GM10847 (cell line): Measurements from ENCODE around the gene VPS36.

Source experiments
- POLR2A ChIP-seq: IDR thresholded peaks from 2 replicates; pipeline ENCODE4 v1.6.1; 2011; ENCODE audit not compliant: insufficient read length; ENCODE audit errors: extremely low read depth

The VPS36 gene, protein sequence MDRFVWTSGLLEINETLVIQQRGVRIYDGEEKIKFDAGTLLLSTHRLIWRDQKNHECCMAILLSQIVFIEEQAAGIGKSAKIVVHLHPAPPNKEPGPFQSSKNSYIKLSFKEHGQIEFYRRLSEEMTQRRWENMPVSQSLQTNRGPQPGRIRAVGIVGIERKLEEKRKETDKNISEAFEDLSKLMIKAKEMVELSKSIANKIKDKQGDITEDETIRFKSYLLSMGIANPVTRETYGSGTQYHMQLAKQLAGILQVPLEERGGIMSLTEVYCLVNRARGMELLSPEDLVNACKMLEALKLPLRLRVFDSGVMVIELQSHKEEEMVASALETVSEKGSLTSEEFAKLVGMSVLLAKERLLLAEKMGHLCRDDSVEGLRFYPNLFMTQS

DNA sequence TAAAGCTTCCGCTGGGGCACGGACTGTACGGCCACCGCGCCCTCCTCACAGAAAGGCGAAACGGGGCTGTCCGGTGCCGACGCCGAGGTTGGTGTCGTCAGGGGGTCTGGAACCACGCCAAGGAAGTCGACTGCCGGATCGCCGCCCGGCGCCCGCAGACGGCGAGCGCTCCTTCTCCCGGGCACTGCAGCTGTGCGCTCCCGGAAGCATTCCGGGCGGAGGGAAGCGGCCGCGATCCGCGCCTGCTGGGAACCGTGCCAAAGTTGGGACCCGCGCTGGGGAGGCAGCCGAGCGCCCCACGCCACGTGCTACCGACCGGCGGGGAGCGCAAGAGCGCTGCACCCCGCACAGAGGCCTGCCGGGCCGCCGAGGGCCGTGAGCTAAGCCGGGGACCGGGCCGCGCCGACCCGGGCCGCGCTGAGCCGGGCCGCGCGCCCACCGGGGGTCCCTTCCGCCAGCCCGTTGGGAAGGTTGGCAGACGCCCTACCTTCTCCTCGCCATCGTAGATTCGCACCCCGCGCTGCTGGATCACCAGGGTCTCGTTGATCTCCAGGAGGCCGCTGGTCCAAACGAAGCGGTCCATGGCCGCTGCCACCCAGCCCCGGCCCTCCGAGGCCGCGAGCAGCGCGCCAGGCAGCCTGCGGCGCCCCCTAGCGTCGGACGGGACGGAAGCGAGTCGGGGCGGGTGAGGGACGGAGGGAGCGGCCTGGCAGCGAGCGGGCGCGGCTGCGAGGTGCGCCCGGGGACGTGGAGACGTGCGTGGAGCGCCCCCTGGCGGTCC, at the start of gene VPS36:
Gene VPS36, minus strand, starts transcription at position 623 of the 781 bp plus-strand sequence. Its CDS starts 40 bp downstream, at position 583.
- TF ChIP-seq POLR2A: peak; percentile 84

DNA sequence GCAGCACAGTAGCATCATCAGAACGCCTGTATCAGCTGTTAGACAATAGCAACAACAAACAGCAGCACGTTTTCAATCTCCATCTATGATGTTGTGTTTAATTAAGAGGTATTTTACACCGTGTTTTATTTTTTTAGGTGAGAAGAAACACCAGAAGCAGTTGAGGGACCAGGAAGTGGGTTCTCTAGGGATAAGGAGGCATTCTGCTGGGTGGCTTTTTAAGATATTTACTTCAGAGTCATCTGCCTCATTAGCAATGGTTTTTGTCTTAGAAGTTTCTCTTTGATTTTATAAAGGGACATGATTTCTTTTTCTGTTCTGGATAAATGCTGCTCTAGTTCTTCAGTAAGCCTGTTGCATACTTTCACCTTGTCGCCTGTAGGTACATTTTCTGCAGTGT, 13.1 kb upstream of the VPS36 start:
- no peak for TF ChIP-seq POLR2A

DNA sequence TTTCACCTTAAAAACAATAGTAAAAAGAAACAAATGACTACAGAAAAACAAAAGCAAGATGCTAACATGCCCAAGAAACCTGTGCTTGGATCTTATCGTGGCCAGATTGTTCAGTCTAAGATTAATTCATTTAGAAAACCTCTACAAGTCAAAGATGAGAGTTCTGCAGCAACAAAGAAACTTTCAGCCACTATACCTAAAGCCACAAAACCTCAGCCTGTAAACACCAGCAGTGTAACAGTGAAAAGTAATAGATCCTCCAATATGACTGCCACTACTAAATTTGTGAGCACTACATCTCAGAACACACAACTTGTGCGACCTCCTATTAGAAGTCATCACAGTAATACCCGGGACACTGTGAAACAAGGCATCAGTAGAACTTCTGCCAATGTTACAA, 10.8 kb upstream of the VPS36 start:
- no peak for TF ChIP-seq POLR2A

DNA sequence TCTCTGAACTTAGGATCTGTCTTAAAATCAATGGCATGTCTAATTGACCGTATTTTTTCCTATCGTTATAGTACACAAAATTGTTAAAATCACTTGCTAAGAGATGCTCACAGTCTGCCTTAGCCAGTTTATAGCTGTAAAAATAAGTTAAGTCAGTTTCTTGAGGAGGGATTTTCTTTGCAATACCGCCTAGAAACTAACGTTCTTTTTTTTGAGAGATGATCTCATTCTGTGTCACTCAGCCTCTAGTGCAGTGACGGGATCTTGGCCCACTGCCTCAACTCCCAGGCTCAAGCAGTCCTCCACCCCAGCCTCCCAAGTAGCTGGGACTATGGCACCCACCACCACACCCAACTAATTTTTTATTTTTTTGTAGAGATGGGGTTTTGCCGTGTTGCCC, 9.2 kb upstream of the VPS36 start:
- no peak for TF ChIP-seq POLR2A

DNA sequence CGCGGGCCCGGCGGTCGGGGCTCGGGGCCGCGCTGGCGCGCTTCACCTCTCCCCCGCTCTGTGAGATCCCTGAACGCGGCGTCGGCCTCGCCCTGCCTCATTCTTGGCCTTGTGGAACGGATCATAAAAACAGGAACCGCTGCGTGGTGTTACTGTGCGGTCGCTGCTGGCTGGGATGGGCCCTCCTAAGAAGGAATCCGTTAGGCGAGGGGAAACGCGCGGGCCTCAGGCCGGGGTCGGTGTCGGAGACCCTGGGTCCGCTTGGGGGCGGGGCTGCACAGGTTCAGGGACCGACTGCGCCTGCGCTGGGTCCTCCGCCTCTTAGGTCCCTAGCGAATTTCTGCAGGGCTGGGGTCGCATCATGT, 5.2 kb upstream of the VPS36 start:
- TF ChIP-seq POLR2A: no peak

DNA sequence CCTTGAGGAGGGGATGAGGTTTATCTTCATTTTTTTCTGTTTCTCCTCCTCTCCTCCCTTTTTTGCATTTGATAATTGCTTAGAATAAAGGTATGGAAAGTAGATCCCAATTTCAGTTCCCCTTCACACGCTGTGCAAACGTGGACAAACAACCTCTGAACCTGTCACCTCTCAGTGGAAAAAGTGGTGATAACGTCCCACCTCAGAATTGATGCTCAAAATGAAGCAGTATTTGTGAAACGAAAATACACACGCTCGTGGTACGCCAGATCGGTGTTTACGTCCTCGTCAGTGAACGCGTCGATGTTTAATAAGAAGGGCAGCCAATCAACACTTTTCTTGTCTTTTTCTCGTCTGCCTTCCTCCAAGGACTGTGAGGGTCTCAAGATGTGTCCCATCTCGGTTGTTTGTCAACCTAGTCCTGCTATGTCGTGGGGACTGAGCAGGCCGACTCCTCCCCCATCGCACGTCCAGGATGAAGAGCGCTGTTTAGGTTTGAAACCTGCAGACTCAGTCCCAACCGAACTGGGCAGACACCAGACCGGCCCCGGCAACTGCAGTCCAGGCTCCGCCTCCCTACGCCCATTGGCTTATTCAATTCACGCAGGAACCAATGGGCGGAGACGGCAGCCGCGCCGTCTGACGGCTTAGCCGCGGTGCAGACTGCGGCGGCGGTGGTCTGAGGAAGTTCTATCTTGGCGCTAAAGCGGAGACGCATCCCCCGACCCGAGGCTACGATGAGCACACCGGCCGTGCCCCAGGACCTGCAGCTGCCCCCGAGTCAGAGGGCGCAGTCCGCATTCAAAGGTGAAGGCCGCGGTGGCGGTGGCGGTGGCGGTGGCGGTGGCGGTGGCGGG, 4.6 kb upstream of the VPS36 start, which contains the start of gene CKAP2:
Gene CKAP2, plus strand, starts transcription at position 659 of the 857 bp plus-strand sequence. Its CDS starts 79 bp downstream, at position 738.
- peak; percentile 93 for TF ChIP-seq POLR2A

DNA sequence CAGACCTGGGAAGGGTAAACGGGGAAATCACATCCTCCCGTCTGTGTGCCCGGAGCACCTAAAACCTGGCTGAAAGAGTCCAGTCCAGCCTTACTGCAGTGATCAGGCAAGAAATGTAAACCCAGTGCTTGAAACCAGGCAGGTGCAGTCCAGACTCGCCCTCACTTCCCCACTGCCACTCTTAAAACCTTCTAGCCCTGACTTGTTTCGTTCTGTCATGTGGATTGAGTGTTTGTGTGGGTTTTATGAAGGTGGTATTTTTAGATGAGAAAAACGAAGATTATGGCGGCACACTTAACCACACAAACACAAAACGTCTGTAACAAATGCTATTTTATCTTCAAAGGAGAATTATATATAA, 4.0 kb upstream of the VPS36 start:
- no peak for TF ChIP-seq POLR2A

DNA sequence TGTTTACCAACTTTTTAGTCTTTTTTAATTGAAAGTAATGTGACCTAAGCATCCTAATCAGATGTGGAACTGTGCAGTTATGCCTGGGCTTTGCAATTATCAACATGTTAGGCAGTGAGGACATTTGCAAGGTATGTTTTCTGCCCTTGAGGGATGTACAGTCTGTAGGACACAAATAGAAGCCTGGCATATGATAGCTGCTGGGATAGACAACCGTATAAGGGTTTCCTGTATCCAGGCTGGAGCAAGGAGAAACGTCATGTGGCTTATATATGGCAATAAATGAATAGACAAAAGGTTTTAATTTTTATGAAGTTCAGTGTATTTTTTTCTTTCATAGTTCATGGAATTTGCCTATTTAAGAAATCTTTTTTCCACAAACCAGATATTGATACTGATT, 2.0 kb upstream of the VPS36 start:
- no peak for TF ChIP-seq POLR2A

DNA sequence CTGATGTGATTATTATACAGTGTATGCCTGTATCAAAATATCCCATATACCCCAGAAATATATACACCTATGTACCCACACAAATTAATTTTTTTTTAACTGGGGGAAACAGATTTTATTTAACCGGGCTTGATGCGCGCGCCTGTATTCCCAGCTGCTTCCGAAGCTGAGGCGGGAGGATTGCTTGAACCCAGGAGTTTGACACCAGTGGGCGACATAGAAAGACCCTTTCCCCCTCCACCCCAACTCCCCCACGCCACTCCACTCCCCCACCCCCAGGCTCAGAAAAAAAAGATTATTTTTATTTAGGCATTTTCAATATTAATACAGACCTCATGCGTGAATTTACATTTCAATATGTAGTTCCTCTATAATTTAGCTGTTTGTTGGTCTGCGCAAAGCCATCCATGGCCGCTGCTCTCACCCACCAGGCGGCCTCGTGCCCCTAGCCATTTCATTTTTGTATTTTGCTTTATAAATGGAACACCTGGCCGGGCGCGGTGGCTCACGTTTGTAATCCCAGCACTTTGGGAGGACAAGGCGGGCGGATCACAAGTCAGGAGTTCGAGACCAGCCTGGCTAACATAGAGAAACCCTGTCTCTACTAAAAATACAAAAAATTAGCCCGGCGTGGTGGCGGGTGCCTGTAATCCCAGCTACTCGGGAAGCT, 836 bp upstream of the VPS36 start:
- TF ChIP-seq POLR2A: no peak

DNA sequence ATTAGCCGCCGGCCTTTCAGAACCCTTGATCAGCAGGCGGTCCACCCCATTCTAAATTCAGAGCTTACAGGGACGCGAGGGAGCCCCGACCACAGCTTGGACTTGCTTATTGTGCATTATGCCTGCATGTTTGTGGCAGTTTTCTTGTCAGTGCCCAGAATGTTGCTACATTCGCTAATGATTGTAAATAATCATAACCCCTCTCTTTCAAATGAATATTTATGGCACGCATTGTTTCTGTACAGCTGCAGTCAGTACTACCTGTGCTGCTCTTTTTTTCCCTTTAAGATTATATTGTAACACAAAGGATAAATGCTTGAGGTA, 321 bp upstream of the VPS36 start:
- TF ChIP-seq POLR2A: no peak

DNA sequence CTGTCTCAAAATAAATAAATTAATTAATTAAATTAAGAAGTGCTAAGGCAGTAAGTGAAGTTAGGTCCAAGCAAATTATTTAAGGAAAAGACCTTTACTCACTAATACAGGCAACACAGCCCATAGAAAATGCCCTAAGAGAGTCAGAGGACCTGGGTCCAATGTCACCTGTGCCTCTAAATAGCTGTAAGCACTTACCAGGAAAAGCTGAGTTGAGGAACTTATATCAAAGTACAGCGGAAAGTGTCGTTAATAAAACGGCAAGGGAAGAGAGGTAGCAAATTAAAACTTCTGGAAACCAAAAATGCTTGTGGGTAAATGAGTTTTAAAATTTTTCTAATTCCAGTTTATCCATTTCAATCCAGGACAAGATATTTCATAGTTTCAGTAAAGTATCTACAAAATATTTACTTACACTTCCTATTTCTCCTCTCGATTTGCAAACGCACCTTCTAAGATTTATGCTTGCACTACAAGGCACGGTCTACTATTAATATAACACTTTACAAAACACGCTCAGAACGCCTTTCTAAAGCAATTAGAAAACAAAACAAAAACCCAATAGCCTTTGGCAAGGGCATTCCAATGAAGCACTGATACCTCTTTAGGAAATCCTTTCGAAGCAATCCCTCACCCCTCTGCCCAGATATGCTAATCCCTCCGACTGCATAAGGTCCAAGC, 963 bp downstream of the VPS36 start:
- no peak for TF ChIP-seq POLR2A

DNA sequence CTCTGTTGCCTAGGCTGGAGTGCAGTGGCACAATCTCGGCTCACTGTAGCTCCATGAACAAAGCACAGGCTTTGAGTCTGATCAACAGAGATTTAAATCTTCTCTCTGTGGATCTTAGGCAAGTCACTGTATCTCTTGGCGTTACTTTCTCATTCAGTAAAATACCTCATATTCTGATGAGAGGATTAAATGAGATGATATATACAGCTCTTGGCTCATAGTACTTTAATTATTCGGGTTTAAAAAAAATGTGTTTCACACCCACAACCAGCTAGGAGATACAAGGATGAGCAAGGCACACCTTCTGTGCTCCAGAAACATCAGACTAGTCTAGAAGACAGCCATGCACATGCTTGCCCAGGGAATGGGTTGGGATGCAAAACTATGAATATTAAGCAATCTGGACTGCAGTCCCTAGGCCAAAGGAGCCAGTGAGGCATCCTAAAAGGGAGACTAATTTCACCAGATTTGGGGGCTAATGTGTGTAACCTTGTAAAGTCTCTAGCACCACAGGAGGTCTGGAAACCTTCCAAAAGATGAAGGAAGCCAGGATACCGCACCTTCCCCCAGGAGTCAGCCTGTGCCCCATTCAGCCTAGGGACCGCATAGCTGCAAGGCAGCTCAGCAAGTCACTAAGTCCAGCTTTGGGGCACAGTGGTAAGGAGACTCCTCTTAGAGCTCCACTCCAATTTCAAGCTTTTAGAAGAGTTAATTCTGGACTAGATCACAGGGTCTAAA, 2.5 kb downstream of the VPS36 start:
- TF ChIP-seq POLR2A: no peak

DNA sequence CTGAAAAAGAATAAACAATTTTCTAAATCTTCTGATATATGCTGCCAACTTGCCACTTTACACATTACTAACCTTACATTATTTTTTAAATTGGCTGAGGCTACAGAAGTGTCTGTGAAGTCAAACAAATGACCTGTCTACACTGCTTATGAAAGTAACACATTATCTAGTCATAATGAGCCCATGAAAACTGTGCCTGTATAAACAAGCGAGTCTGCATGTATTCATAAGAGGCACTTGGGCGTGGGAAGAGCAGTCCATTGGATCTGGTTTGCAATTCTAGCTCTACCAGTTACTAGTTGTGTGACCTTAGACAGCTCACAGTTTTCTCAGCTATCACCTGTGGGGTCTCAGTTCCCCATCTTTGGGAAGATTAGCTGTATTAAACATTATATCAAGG, 3.1 kb downstream of the VPS36 start:
- TF ChIP-seq POLR2A: no peak

DNA sequence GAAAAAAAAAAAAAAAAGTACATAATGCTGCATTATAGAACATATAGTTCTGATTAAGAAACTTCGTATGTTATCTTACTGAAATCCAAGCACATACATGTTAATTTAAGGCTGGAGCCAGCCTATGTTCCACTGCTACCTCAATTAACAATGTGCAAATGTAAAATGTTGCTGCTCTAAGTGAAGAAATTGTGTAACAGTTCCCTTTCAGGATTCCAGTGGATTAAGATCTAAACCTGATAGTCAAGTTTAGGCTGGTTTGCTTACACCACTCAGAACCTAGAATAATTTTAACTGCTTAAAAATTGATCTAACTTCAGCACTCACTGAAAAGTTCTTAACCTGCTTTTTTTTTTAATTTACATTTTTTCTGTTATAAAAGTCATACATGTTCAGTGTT, 4.2 kb downstream of the VPS36 start:
- no peak for TF ChIP-seq POLR2A

DNA sequence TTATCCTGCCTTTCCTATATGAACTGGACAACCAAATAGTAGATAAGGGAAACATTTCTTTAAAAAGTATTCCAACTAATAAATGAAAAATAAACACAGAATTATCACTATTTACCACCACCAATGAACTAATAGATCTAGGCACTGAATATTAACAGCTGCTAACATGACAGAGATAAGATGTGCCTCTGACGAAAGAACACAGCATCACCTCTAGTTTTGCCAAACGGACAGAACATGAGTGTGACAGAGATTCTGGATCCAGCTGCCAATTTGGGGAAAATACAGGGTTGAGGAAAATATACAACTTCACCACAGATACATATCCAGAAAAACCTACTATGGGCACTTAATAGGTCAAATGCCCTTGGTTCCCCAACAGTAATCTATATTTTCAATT, 18.0 kb downstream of the VPS36 start:
- TF ChIP-seq POLR2A: no peak
